Endothelial cell (in vitro differentiated cells): ENCODE measurements around the gene OR8G1. TPM values are rescaled to one million over a fixed set of nuclear protein-coding genes. Genes with fewer than 3 reads are reported as not detected.
"Not testable (repeated sequence)": the region's sequence is repeated elsewhere in the genome, so short reads cannot be mapped to it uniquely, and the experiment has no call there.

Source experiments
- DNase-seq: peaks from one replicate; pipeline ENCODE4 v3.0.0; 2021; ENCODE audit warnings: low spot score
- H3K27ac Mint-ChIP-seq: one replicate; pipeline ENCODE4 v1.8.0; 2021; ENCODE audit warnings: mixed read lengths, inconsistent platforms; ENCODE audit not compliant: unreplicated experiment
- H3K27me3 Mint-ChIP-seq: one replicate; pipeline ENCODE4 v1.8.0; 2021; ENCODE audit warnings: mild to moderate bottlenecking, moderate library complexity, mixed read lengths, inconsistent platforms; ENCODE audit not compliant: unreplicated experiment
- H3K36me3 Mint-ChIP-seq: one replicate; pipeline ENCODE4 v1.8.0; 2021; ENCODE audit warnings: mild to moderate bottlenecking, low read depth, mixed read lengths, inconsistent platforms; ENCODE audit not compliant: unreplicated experiment
- H3K4me1 Mint-ChIP-seq: one replicate; pipeline ENCODE4 v1.8.0; 2021; ENCODE audit warnings: mild to moderate bottlenecking, mixed read lengths, inconsistent platforms; ENCODE audit not compliant: unreplicated experiment
- H3K4me3 Mint-ChIP-seq: one replicate; pipeline ENCODE4 v1.8.0; 2021; ENCODE audit warnings: mild to moderate bottlenecking, mixed read lengths, inconsistent platforms; ENCODE audit not compliant: unreplicated experiment
- H3K9me3 Mint-ChIP-seq: one replicate; pipeline ENCODE4 v1.8.0; 2021; ENCODE audit warnings: mixed read lengths, inconsistent platforms; ENCODE audit not compliant: unreplicated experiment
- CTCF ChIP-seq: fragments of 200-600 bp; sonication (generic); IDR thresholded peaks from one replicate; pipeline ENCODE4 v1.5.0; 2021; ENCODE audit warnings: antibody characterized with exemption; ENCODE audit not compliant: unreplicated experiment
- total RNA-seq: library from RNA; stranded (reverse); fragmentation: NEBNext Ultra II Directional; extraction: Animal tissue kit (Norgen Biotek cat#: 25700); gene quantifications from one replicate; pipeline ENCODE4 v1.2.1, GENCODE V29; 2021; ENCODE audit not compliant: unreplicated experiment

The OR8G1 gene
- total RNA-seq, 1 donor from 2014 or later = 0.13 TPM

- TF ChIP-seq CTCF = no peak
- Mint-ChIP-seq H3K9me3 (no peaks in the 10 kb centered on the region), H3K4me1 (no peaks in the 10 kb centered on the region), H3K4me3 (no peak overlapping the region), H3K27ac (no peak overlapping the region), H3K36me3 (no peaks in the 10 kb centered on the region), H3K27me3 (peaks cover 4% of the 10 kb centered on the region)
- DNase-seq = no peak
Measured at GRCh38 chr11:124214027-124214426, 26.9 kb upstream of the OR8G1 start.

GRCh38 chr11:124219126-124219525 lies 21.8 kb upstream of the OR8G1 start:
- TF ChIP-seq CTCF = no peak
- no peak overlapping the region for H3K27ac Mint-ChIP-seq
- peaks cover 5% of the 10 kb centered on the region for H3K27me3 Mint-ChIP-seq
- no peaks in the 10 kb centered on the region for H3K9me3 Mint-ChIP-seq
- no peak overlapping the region for H3K4me3 Mint-ChIP-seq
- H3K4me1 Mint-ChIP-seq = no peaks in the 10 kb centered on the region
- DNase-seq = no peak
- no peaks in the 10 kb centered on the region for H3K36me3 Mint-ChIP-seq

GRCh38 chr11:124222407-124222806 lies 18.5 kb upstream of the OR8G1 start:
- H3K27ac Mint-ChIP-seq = no peak overlapping the region
- DNase-seq = no peak
- peaks cover 2% of the 10 kb centered on the region for H3K4me1 Mint-ChIP-seq
- no peaks in the 10 kb centered on the region for H3K36me3 Mint-ChIP-seq
- no peaks in the 10 kb centered on the region for H3K9me3 Mint-ChIP-seq
- H3K4me3 Mint-ChIP-seq = no peak overlapping the region
- H3K27me3 Mint-ChIP-seq = peaks cover 2% of the 10 kb centered on the region
- TF ChIP-seq CTCF = no peak

GRCh38 chr11:124224618-124225423 lies 16.1 kb upstream of the OR8G1 start:
- H3K27ac Mint-ChIP-seq, H3K4me1 Mint-ChIP-seq, DNase-seq, H3K27me3 Mint-ChIP-seq, H3K9me3 Mint-ChIP-seq, H3K36me3 Mint-ChIP-seq, H3K4me3 Mint-ChIP-seq: not testable (repeated sequence)

- no peak for DNase-seq
- Mint-ChIP-seq H3K36me3 (no peaks in the 10 kb centered on the region), H3K27ac (no peak overlapping the region), H3K4me3 (no peak overlapping the region), H3K4me1 (peaks cover 2% of the 10 kb centered on the region), H3K27me3 (peaks cover 2% of the 10 kb centered on the region), H3K9me3 (no peaks in the 10 kb centered on the region)
- TF ChIP-seq CTCF = no peak
Measured at GRCh38 chr11:124225471-124225870, 15.4 kb upstream of the OR8G1 start.
